ENCODE measurements around the gene FRMD4A. TPM values are rescaled to one million over a fixed set of nuclear protein-coding genes. Genes with fewer than 3 reads are reported as not detected.

The FRMD4A gene
- polyA plus RNA-seq, 1 of the 3 experiments (the other 2 are of a cell fraction): 37.7 TPM

GRCh38 chr10:13732465-13732881 lies 598.3 kb downstream of the FRMD4A start:
- Histone ChIP-seq H3K79me2 (ENCODE audit: insufficient read depth) (no peaks in the 10 kb centered on the region), H3K9me2 (no peaks in the 10 kb centered on the region), H3K27ac (ENCODE audit: low read depth in 2 of 2, low read length in 1 of 2) (no peak overlapping the region), H3K4me3 (ENCODE audit: low read depth in 2 of 2, low read length in 1 of 2) (no peak overlapping the region), H2AFZ (ENCODE audit: low read depth) (no peak overlapping the region), H3K9ac (no peak overlapping the region), H3K36me3 (replicated peaks in 1 of 2; ENCODE audit: control insufficient read depth in 1 of 2, insufficient read depth in 2 of 2, low read length in 1 of 2) (peaks cover 44 to 53% of the 10 kb centered on the region in 2 experiments), H3K4me2 (no peak overlapping the region), H3K9me3 (no peaks in the 10 kb centered on the region), H4K20me1 (ENCODE audit: insufficient read depth) (no peaks in the 10 kb centered on the region), H3K27me3 (ENCODE audit: insufficient read depth) (no peaks in the 10 kb centered on the region), H3K4me1 (ENCODE audit: control insufficient read depth in 1 of 2, insufficient read depth in 2 of 2, low read depth in 1 of 2, low read length in 1 of 2) (peaks cover 0 to 4% of the 10 kb centered on the region in 2 experiments; a peak in 2 of 4 replicates), H3F3A (replicated peaks; ENCODE audit: insufficient read depth) (no peaks in the 10 kb centered on the region)
- 65% methylated on average over 2 of the region's 6 CpGs for WGBS (ENCODE audit: low lambda C conversion rate)
- no peak for TF ChIP-seq CHD2 (IDR thresholded peaks at IDR 0.05; ENCODE audit: low read length, partially characterized antibody)
- TF ChIP-seq FOXJ3 (CRISPR knock-in tag; IDR thresholded peaks at IDR 0.05): no peak
- TF ChIP-seq RAD21 (IDR thresholded peaks at IDR 0.05; ENCODE audit: low read length): no peak
- no peak for TF ChIP-seq YY1 (IDR thresholded peaks at IDR 0.05; ENCODE audit: low read depth)
- TF ChIP-seq TAF1 (IDR thresholded peaks at IDR 0.05; ENCODE audit: borderline replicate concordance, low read depth, low read length): no peak
- no peak for TF ChIP-seq SMC3 (IDR thresholded peaks at IDR 0.05; ENCODE audit: low read depth, low read length)
- no peak for TF ChIP-seq RFX5 (IDR thresholded peaks at IDR 0.05; ENCODE audit: low read length)
- no peak for TF ChIP-seq TEAD4 (IDR thresholded peaks at IDR 0.05; ENCODE audit: borderline replicate concordance, insufficient read depth)
- TF ChIP-seq MEF2A (IDR thresholded peaks at IDR 0.05; ENCODE audit: borderline replicate concordance, low read depth): no peak
- no peak for TF ChIP-seq SIN3A (IDR thresholded peaks at IDR 0.05; ENCODE audit: borderline replicate concordance, low read depth, low read length)
- no peak for TF ChIP-seq REST (IDR thresholded peaks at IDR 0.05; ENCODE audit: low read depth, low read length)
- no peak for TF ChIP-seq GABPA (IDR thresholded peaks at IDR 0.05; ENCODE audit: low read depth)
- no peak for TF ChIP-seq RCOR1 (IDR thresholded peaks at IDR 0.05; ENCODE audit: low read length)
- no peak for TF ChIP-seq IRF3 (IDR thresholded peaks at IDR 0.05; ENCODE audit: low read depth, low read length)
- no peak for TF ChIP-seq NRF1 (IDR thresholded peaks at IDR 0.05; ENCODE audit: low read depth, low read length)
- no peak for TF ChIP-seq CTCF (IDR thresholded peaks at IDR 0.05)
- TF ChIP-seq, protein P1, sequence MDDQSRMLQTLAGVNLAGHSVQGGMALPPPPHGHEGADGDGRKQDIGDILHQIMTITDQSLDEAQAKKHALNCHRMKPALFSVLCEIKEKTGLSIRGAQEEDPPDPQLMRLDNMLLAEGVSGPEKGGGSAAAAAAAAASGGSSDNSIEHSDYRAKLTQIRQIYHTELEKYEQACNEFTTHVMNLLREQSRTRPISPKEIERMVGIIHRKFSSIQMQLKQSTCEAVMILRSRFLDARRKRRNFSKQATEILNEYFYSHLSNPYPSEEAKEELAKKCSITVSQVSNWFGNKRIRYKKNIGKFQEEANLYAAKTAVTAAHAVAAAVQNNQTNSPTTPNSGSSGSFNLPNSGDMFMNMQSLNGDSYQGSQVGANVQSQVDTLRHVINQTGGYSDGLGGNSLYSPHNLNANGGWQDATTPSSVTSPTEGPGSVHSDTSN (IDR thresholded peaks at IDR 0.05): no peak
- TF ChIP-seq GATA2 (CRISPR knock-in tag; IDR thresholded peaks at IDR 0.05): no peak
- ChIA-PET POLR2A (no interaction called here), CTCF (no interaction called here)
- no peak for DNase-seq
